MM.1S (cell line): ENCODE measurements around the gene MITF.
A peak's percentile ranks its signal among the peaks of the same experiment; 100 is the strongest.
"Not testable (repeated sequence)": the region's sequence is repeated elsewhere in the genome, so short reads cannot be mapped to it uniquely, and the experiment has no call there.

Experiments used
- DNase-seq: peaks from one replicate; pipeline ENCODE4 v3.0.0-alpha.2; 2015
- H2AFZ ChIP-seq: fragments of 300-600 bp; sonication (generic); 2 replicates; pipeline ENCODE4 v1.6.0; 2016; ENCODE audit warnings: antibody characterized with exemption, low read length
- H3F3A ChIP-seq: fragments of 300-600 bp; sonication (generic); 2 replicates; pipeline ENCODE4 v1.6.1; 2016; ENCODE audit warnings: mild to moderate bottlenecking, antibody characterized with exemption, low read length, moderate library complexity, mixed read lengths; ENCODE audit not compliant: insufficient read depth
- H3K27ac ChIP-seq: fragments of 300-600 bp; sonication (generic); 2 replicates; pipeline ENCODE4 v1.5.1; 2016; ENCODE audit warnings: mild to moderate bottlenecking, low read length
- H3K27me3 ChIP-seq: fragments of 300-600 bp; sonication (generic); replicated peaks from 2 replicates; pipeline ENCODE4 v1.6.0; 2016; ENCODE audit warnings: low read length; ENCODE audit not compliant: insufficient read depth
- H3K36me3 ChIP-seq: fragments of 300-600 bp; sonication (generic); replicated peaks from 2 replicates; pipeline ENCODE4 v1.6.1; 2016; ENCODE audit warnings: mild to moderate bottlenecking, low read length, mixed read lengths; ENCODE audit not compliant: insufficient read depth
- H3K4me1 ChIP-seq: fragments of 300-600 bp; sonication (generic); 2 replicates; pipeline ENCODE4 v1.6.1; 2016; ENCODE audit warnings: low read length, mixed read lengths
- H3K4me2 ChIP-seq: fragments of 300-600 bp; sonication (generic); 2 replicates; pipeline ENCODE4 v1.6.0; 2016; ENCODE audit warnings: low read depth, low read length
- H3K4me3 ChIP-seq: fragments of 300-600 bp; sonication (generic); 2 replicates; pipeline ENCODE4 v1.5.1; 2016; ENCODE audit warnings: low read length, mixed read lengths
- H3K79me2 ChIP-seq: fragments of 300-600 bp; sonication (generic); 2 replicates; pipeline ENCODE4 v1.6.1; 2016; ENCODE audit warnings: mixed run types, low read length, mixed read lengths
- H3K9ac ChIP-seq: fragments of 300-600 bp; sonication (generic); 2 replicates; pipeline ENCODE4 v1.6.1; 2016; ENCODE audit warnings: low read length, mixed read lengths
- H3K9me2 ChIP-seq: fragments of 300-600 bp; sonication (generic); replicated peaks from 2 replicates; pipeline ENCODE4 v1.6.1; 2016; ENCODE audit warnings: mild to moderate bottlenecking, low read length, mixed read lengths; ENCODE audit not compliant: insufficient read depth
- H3K9me3 ChIP-seq: fragments of 300-600 bp; sonication (generic); replicated peaks from 2 replicates; pipeline ENCODE4 v1.6.1; 2016; ENCODE audit warnings: mild to moderate bottlenecking, low read length, mixed read lengths; ENCODE audit not compliant: insufficient read depth
- H4K20me1 ChIP-seq: fragments of 300-600 bp; sonication (generic); 2 replicates; pipeline ENCODE4 v1.6.1; 2016; ENCODE audit warnings: mild to moderate bottlenecking, low read length, moderate library complexity, mixed read lengths; ENCODE audit not compliant: insufficient read depth
- EZH2 ChIP-seq: fragments of 300-600 bp; sonication (generic); optimal IDR thresholded peaks from 2 replicates; pipeline ENCODE3; 2017; ENCODE audit warnings: low read depth, mild to moderate bottlenecking, antibody characterized with exemption, low read length, mixed read lengths
- EZH2phosphoT487 ChIP-seq: fragments of 300-600 bp; sonication (generic); IDR thresholded peaks from 2 replicates; pipeline ENCODE4 v1.6.1; 2018; ENCODE audit warnings: antibody characterized with exemption, low read length
- TF ChIP-seq, protein P1 (sequence below): fragments of 300-600 bp; sonication (generic); IDR thresholded peaks from 2 replicates; pipeline ENCODE4 v1.5.1; 2016; ENCODE audit warnings: antibody characterized with exemption, low read length, mixed read lengths

MITF gene

DNA sequence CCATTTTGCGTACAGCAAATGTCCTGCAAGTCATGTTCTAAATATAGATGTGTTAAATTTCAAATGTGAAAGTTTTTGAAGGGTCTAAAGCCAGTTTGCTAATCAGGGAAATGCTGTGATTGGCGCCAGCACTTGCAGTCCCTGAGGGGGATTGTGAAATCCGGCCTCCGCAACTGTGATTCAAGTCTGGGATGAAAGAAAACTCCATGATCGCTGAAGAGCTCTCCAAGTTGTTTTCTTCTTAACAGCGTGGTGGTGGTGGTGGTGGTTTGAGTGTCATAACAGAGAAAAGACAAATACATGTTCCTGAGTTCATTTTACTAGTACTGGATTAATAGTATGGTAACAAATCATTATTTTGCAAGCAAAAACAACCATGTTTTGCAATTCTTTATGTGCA, 51.8 kb downstream of the MITF start:
- no peak overlapping the region for H3K9ac ChIP-seq
- no peaks in the 10 kb centered on the region for H3K79me2 ChIP-seq
- peaks cover 11% of the 10 kb centered on the region; the same call in 1 of the 2 replicates for H3K4me1 ChIP-seq
- H3K4me3 ChIP-seq = no peak overlapping the region
- TF ChIP-seq EZH2phosphoT487 (no peak), EZH2 (no peak)
- TF ChIP-seq, protein P1, sequence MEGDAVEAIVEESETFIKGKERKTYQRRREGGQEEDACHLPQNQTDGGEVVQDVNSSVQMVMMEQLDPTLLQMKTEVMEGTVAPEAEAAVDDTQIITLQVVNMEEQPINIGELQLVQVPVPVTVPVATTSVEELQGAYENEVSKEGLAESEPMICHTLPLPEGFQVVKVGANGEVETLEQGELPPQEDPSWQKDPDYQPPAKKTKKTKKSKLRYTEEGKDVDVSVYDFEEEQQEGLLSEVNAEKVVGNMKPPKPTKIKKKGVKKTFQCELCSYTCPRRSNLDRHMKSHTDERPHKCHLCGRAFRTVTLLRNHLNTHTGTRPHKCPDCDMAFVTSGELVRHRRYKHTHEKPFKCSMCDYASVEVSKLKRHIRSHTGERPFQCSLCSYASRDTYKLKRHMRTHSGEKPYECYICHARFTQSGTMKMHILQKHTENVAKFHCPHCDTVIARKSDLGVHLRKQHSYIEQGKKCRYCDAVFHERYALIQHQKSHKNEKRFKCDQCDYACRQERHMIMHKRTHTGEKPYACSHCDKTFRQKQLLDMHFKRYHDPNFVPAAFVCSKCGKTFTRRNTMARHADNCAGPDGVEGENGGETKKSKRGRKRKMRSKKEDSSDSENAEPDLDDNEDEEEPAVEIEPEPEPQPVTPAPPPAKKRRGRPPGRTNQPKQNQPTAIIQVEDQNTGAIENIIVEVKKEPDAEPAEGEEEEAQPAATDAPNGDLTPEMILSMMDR = no peak
- DNase-seq = no peak
- H4K20me1 ChIP-seq = no peaks in the 10 kb centered on the region
- no peak overlapping the region for H3K4me2 ChIP-seq
- H3K27ac ChIP-seq = no peak overlapping the region
- H3K27me3 ChIP-seq = no peaks in the 10 kb centered on the region
- no peaks in the 10 kb centered on the region for H3K9me2 ChIP-seq
- H3F3A ChIP-seq = no peaks in the 10 kb centered on the region
- H3K9me3 ChIP-seq = no peaks in the 10 kb centered on the region
- no peak overlapping the region for H2AFZ ChIP-seq
- no peaks in the 10 kb centered on the region for H3K36me3 ChIP-seq

DNA sequence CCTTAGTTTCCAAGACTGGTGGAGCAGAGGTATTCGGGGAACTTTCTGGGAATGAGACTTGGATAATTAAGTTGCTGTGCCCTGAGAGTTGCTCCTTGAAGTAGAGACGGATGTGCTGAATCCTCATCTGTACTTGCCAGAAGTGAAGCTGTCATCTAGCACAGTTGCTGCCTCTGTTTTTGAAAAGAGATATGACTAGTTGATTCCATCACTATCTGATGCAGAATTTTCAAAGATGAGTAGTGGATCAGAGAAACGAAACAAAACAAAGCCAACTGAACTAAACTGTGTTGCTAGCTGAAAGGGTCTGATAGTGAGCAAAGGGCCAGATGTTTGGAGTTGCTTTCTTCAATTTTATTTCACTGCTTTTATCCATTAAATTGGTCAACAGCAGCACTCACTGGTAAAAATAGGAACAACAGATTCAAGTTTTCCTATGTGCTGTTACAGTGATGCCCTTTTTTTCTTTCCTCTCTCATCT, 52.7 kb downstream of the MITF start:
- no peak overlapping the region for H3K9ac ChIP-seq
- no peaks in the 10 kb centered on the region for H3K36me3 ChIP-seq
- no peaks in the 10 kb centered on the region for H3K9me2 ChIP-seq
- H3K27ac ChIP-seq = no peak overlapping the region
- TF ChIP-seq EZH2 (no peak), EZH2phosphoT487 (no peak)
- TF ChIP-seq, protein P1 = peak; percentile 25
- H3K4me3 ChIP-seq = no peak overlapping the region
- no peak overlapping the region for H3K4me2 ChIP-seq
- H4K20me1 ChIP-seq = no peaks in the 10 kb centered on the region
- H3F3A ChIP-seq = no peaks in the 10 kb centered on the region
- H3K79me2 ChIP-seq = no peaks in the 10 kb centered on the region
- no peak overlapping the region for H2AFZ ChIP-seq
- H3K27me3 ChIP-seq = no peaks in the 10 kb centered on the region
- H3K4me1 ChIP-seq = peaks cover 8% of the 10 kb centered on the region; the same call in 1 of the 2 replicates
- no peak for DNase-seq
- H3K9me3 ChIP-seq = no peaks in the 10 kb centered on the region

DNA sequence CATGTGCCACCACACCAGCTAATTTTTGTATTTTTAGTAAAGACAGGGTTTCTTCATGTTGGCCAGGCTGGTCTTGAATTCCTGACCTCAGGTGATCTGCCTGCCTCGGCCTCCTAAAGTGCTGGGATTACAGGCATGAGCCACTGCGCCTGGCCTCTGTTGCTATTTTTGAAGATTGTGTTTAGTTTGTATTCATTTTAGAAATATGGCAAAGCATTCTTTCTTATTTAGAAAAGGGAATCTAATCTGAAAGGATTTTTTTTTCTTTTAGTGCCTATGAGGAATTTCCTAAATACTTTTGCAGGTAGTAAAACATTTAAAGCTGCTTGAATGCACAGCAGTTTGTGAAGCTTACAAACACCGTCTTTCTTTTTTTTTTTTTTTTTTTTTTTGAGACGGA, 56.9 kb downstream of the MITF start:
- not testable (repeated sequence) for H3K79me2 ChIP-seq, H3K4me3 ChIP-seq, H3K27ac ChIP-seq, H4K20me1 ChIP-seq, H2AFZ ChIP-seq, H3K4me2 ChIP-seq, H3K4me1 ChIP-seq, H3K27me3 ChIP-seq, DNase-seq, H3K36me3 ChIP-seq, H3K9ac ChIP-seq, H3K9me3 ChIP-seq, H3F3A ChIP-seq, H3K9me2 ChIP-seq

DNA sequence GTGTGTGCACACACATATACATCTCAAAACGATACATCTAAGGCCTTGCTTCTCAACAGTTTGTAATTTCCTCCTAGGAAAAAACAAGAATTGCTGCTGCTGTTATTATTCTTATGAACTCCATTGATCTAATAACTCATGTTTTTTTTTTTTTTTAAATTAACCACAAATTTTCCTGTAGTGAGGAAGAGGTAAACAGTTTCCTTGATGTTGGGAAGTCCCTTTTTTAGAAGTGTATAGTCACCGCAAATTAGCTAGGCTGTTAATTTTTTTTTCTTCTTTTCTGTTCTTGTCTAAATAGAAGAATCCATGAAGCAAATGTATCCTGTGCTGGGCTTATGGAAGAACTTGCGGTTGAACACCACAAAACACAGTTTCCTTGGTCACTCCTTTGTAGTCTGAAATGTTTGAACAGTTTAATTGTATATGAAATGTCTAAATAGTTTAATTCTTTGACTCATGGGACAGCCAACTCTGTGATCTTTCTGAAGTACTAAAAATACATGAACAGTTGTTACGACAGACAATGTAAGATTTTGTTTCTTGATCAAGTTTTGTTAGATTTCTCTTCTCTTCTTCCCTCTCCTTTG, 64.5 kb downstream of the MITF start:
- Histone ChIP-seq H3K79me2 (no peaks in the 10 kb centered on the region), H3F3A (no peaks in the 10 kb centered on the region), H3K4me2 (no peak overlapping the region), H3K9ac (no peak overlapping the region), H2AFZ (no peak overlapping the region), H3K27ac (no peak overlapping the region), H3K36me3 (no peaks in the 10 kb centered on the region), H3K4me3 (no peak overlapping the region), H3K27me3 (no peaks in the 10 kb centered on the region), H3K9me2 (no peaks in the 10 kb centered on the region), H3K4me1 (no peaks in the 10 kb centered on the region; the same call in 1 of the 2 replicates), H3K9me3 (no peaks in the 10 kb centered on the region), H4K20me1 (no peaks in the 10 kb centered on the region)
- no peak for DNase-seq
- TF ChIP-seq, protein P1 = no peak
- TF ChIP-seq EZH2 (no peak), EZH2phosphoT487 (no peak)
